Hepatocyte (in vitro differentiated cells): ENCODE results near the gene DBN1. TPM values are rescaled to one million over a fixed set of nuclear protein-coding genes. Genes with fewer than 3 reads are reported as not detected.

Experiments used
- DNase-seq: peaks from one replicate; pipeline ENCODE4 v3.0.0-alpha.2; 2016; ENCODE audit warnings: low spot score
- H2AFZ ChIP-seq: fragments of 200-600 bp; sonication (generic); 2 replicates; pipeline ENCODE4 v1.6.0; 2016; ENCODE audit warnings: antibody characterized with exemption, mild to moderate bottlenecking
- H3K27ac ChIP-seq: fragments of 200-600 bp; sonication (generic); 2 replicates; pipeline ENCODE4 v1.5.1; 2016; ENCODE audit warnings: mild to moderate bottlenecking
- H3K27me3 ChIP-seq: fragments of 200-600 bp; sonication (generic); 2 replicates; pipeline ENCODE4 v1.6.1; 2016
- H3K36me3 ChIP-seq: fragments of 200-600 bp; sonication (generic); replicated peaks from 2 replicates; pipeline ENCODE4 v1.5.1; 2016; ENCODE audit warnings: low read depth; ENCODE audit not compliant: insufficient read depth
- H3K4me1 ChIP-seq: fragments of 200-600 bp; sonication (generic); 2 replicates; pipeline ENCODE4 v1.5.1; 2016; ENCODE audit warnings: mild to moderate bottlenecking, moderate library complexity; ENCODE audit not compliant: insufficient read depth
- H3K4me2 ChIP-seq: fragments of 200-600 bp; sonication (generic); 2 replicates; pipeline ENCODE4 v1.6.0; 2016
- H3K4me3 ChIP-seq: fragments of 200-600 bp; sonication (generic); 2 replicates; pipeline ENCODE4 v1.5.1; 2016; ENCODE audit warnings: mild to moderate bottlenecking
- H3K79me2 ChIP-seq: fragments of 200-600 bp; sonication (generic); 2 replicates; pipeline ENCODE4 v1.6.0; 2017; ENCODE audit warnings: mild to moderate bottlenecking
- H3K9me2 ChIP-seq: fragments of 200-600 bp; sonication (generic); replicated peaks from 2 replicates; pipeline ENCODE4 v1.6.0; 2017; ENCODE audit warnings: mild to moderate bottlenecking; ENCODE audit not compliant: insufficient read depth
- H3K9me3 ChIP-seq: fragments of 200-600 bp; sonication (generic); 2 replicates; pipeline ENCODE4 v1.5.1; 2016; ENCODE audit warnings: low read depth, mild to moderate bottlenecking
- H4K20me1 ChIP-seq: fragments of 200-600 bp; sonication (generic); 2 replicates; pipeline ENCODE4 v1.6.0; 2016; ENCODE audit warnings: mild to moderate bottlenecking; ENCODE audit not compliant: insufficient read depth, poor library complexity, severe bottlenecking
- EZH2 ChIP-seq: fragments of 200-600 bp; sonication (generic); IDR thresholded peaks from 2 replicates; pipeline ENCODE4 v1.6.1; 2016; ENCODE audit warnings: antibody characterized with exemption, mild to moderate bottlenecking, borderline replicate concordance
- EZH2phosphoT487 ChIP-seq: fragments of 200-600 bp; sonication (generic); IDR thresholded peaks from one replicate; pipeline ENCODE4 v1.6.1; 2018; ENCODE audit warnings: antibody characterized with exemption, mild to moderate bottlenecking, low read depth, moderate library complexity; ENCODE audit not compliant: unreplicated experiment, severe bottlenecking
- WGBS: methylation state at CpG from one replicate; pipeline ENCODE4 v1.1.6; 2016; ENCODE audit warnings: low lambda C conversion rate; ENCODE audit errors: missing lambda C conversion rate; 5-methylcytosine and 5-hydroxymethylcytosine counted together
- polyA plus RNA-seq: library from polyadenylated mRNA; unstranded; fragments of >200 nt; fragmentation: Nextera tagmentation; extraction: Ambion mirVana; gene quantifications from 2 replicates; pipeline ENCODE4 v1.2.1, GENCODE V29; 2016
- total RNA-seq: library from RNA; depleted of rRNA; stranded (reverse); fragments of >200 nt; gene quantifications from 2 replicates; pipeline ENCODE4 v1.2.3, GENCODE V29; 2014
- TF ChIP-seq, protein P1 (sequence below): fragments of 200-600 bp; sonication (generic); IDR thresholded peaks from 2 replicates; pipeline ENCODE4 v1.5.1; 2016; ENCODE audit warnings: antibody characterized with exemption, mild to moderate bottlenecking; ENCODE audit not compliant: poor library complexity

Gene DBN1
- total and polyA plus RNA-seq, 2 experiments from 2014 or later, result 107 to 122 TPM

DNA sequence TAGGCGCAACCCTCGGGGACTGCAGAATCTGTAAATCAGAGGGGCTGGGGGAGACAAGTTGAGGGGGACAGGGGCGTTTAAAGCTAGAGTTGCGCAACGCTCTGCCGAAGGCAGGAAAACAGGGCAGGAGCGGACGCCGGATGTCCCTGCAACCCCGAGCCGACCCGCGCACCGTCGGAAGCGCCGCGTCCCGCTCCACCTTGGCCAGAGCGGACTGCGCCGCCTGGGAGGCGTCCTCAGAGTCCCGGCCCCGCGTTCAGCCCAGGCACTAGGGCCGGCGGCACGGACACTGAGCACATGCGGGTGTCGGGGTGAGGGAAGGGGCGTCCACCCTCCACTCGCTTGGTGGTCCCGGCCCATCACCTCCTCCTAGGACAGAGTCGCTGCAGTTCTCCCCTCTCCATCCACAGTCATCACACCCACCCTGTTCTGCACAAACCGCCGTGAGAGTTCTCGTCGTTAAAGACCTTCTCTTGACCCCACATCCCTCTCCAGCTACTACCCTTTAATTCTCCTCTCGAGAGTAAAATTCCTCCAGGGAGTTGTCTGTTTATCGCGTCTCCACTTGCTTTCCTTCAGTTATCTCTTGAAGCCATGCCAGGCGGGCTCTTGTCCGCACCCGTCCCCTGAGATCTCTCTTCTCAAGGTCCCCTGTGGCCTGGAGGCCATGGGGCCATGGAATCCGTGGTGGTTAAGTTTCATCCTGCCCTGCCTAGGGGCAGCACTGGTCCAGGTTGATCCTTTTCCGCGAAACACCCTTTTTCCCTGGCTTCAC, 24.8 kb upstream of the DBN1 start:
- peak; percentile 69 for DNase-seq
- Histone ChIP-seq H3K27me3 (no peaks in the 10 kb centered on the region), H3K4me1 (peaks cover 41% of the 10 kb centered on the region), H3K9me3 (no peaks in the 10 kb centered on the region), H3K36me3 (no peaks in the 10 kb centered on the region), H3K9me2 (no peaks in the 10 kb centered on the region), H3K4me3 (peak overlapping the region; percentile 17), H4K20me1 (peaks cover 8% of the 10 kb centered on the region), H2AFZ (peak overlapping the region; percentile 45), H3K27ac (peak overlapping the region; percentile 44), H3K79me2 (peaks cover 15% of the 10 kb centered on the region), H3K4me2 (peak overlapping the region; percentile 81)
- TF ChIP-seq EZH2phosphoT487 (no peak), EZH2 (no peak)
- TF ChIP-seq, protein P1, sequence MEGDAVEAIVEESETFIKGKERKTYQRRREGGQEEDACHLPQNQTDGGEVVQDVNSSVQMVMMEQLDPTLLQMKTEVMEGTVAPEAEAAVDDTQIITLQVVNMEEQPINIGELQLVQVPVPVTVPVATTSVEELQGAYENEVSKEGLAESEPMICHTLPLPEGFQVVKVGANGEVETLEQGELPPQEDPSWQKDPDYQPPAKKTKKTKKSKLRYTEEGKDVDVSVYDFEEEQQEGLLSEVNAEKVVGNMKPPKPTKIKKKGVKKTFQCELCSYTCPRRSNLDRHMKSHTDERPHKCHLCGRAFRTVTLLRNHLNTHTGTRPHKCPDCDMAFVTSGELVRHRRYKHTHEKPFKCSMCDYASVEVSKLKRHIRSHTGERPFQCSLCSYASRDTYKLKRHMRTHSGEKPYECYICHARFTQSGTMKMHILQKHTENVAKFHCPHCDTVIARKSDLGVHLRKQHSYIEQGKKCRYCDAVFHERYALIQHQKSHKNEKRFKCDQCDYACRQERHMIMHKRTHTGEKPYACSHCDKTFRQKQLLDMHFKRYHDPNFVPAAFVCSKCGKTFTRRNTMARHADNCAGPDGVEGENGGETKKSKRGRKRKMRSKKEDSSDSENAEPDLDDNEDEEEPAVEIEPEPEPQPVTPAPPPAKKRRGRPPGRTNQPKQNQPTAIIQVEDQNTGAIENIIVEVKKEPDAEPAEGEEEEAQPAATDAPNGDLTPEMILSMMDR, result no peak
- WGBS, result 12% methylated on average over 44 of the region's 48 CpGs

DNA sequence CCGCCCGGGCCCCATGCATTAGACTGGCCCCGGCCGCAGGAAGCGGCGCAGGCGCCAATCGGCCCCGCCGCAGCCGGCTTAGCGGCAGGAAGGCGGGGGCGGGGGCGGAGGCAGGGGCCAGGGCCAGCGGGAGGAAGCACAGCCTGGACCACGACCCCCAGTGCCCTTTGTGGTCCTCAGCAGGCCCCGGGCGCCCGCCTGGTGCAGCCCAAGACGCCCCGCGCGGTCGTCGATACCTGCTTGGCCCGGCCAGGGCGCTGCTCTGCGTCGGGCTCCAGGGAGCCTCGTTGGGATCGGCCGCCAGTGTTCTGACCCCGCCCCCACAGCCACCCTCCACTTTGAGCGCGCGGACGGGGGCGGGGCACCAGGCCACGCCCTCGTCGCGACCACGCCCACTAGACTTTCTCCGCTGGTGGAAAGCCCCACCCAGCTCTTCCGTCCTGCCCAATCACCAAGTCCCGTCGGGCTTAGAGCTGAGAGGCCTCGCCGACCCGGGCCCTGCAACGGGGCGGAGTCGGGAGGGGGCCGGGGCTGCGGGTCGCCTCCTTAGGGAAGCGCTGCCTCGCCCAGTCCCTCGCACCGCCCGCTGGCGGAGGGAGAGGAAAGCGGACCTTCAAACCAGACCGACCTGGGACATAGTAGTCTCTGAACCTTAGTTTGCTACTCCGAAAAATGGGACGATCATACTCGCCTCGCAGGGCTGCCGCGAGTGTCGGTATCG, 24.0 kb upstream of the DBN1 start, which contains the start of gene PDLIM7:
Gene PDLIM7, minus strand, starts transcription at position 313 of the 721 bp plus-strand sequence. CDS start 1,092 bp downstream, outside the sequence.
- TF ChIP-seq, protein P1, result peak; percentile 9
- no peak for TF ChIP-seq EZH2phosphoT487
- Histone ChIP-seq H4K20me1 (peaks cover 8% of the 10 kb centered on the region), H3K36me3 (no peaks in the 10 kb centered on the region), H3K27me3 (no peaks in the 10 kb centered on the region), H3K9me3 (no peaks in the 10 kb centered on the region), H3K4me2 (peak within 1 kb of the TSS; percentile 93), H3K27ac (peak within 1 kb of the TSS; percentile 97), H3K4me3 (peak within 1 kb of the TSS; percentile 47), H3K9me2 (no peaks in the 10 kb centered on the region), H3K4me1 (peaks cover 41% of the 10 kb centered on the region), H2AFZ (peak within 1 kb of the TSS; percentile 45), H3K79me2 (peaks cover 20% of the 10 kb centered on the region)
- DNase-seq, result peak; percentile 98
- WGBS, result under 1% methylated on average over 29 of the region's 73 CpGs

DNA sequence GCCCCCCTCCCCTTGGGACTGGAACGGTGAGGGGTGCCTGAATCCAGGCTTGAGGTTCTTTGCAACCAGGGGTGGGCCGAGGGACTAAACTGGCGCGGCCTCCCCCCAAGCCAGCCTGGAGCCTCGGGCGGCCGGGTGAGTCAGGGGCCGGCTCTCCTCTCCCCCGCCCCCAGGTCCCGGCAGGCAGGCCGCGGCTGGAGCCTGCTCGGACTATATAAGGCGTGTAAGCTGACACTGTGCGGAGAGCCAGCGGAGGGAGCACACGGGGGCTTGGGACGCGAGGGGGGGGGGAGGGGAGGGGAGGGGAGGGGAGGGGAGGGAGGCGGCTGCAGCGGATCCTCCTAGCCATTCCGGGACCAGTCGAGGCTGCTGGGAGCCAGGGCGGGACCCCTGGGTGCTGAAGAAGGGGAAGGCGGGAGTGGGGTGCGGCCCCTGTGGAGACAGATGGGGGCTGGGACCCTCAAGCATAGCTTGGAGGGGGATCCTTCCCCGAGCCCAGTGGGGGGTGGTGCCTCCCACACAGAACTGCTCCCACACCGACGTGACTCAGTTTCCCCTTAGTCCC, 23.4 kb upstream of the DBN1 start:
- Histone ChIP-seq H2AFZ (no peak overlapping the region), H3K36me3 (no peaks in the 10 kb centered on the region), H3K4me2 (peak overlapping the region; percentile 93), H3K9me2 (no peaks in the 10 kb centered on the region), H3K9me3 (no peaks in the 10 kb centered on the region), H4K20me1 (peaks cover 8% of the 10 kb centered on the region), H3K79me2 (peaks cover 20% of the 10 kb centered on the region), H3K27me3 (no peaks in the 10 kb centered on the region), H3K27ac (peak overlapping the region; percentile 97), H3K4me3 (peak overlapping the region; percentile 47), H3K4me1 (peaks cover 41% of the 10 kb centered on the region)
- TF ChIP-seq EZH2 (no peak), EZH2phosphoT487 (no peak)
- TF ChIP-seq, protein P1, result no peak
- DNase-seq, result peak; percentile 94
- WGBS, result 0% methylated on average over 15 of the region's 29 CpGs
